ENCODE results near the gene DRAP1.

- TF ChIP-seq CTCF (conservative IDR thresholded peaks at IDR 0.05; ENCODE audit: low read length): no peak
- TF ChIP-seq EZH2phosphoT487 (IDR thresholded peaks at IDR 0.05; ENCODE audit: borderline replicate concordance): no peak
Observed at GRCh38 chr11:65962141-65962564, 42.9 kb downstream of the DRAP1 start.
